CD14-positive monocyte (primary cell): ENCODE measurements around the gene OXCT1. TPM values are rescaled to one million over a fixed set of nuclear protein-coding genes. Genes with fewer than 3 reads are reported as not detected.

Experiments used
- DNase-seq, 3 donors: peaks; one replicate each; pipeline ENCODE4 v3.0.0-alpha.2; 2011 to 2022
- H2AFZ ChIP-seq: 2 replicates; pipeline ENCODE4 v1.6.0; 2012; ENCODE audit warnings: mild to moderate bottlenecking, low read depth, low read length, inconsistent platforms; ENCODE audit not compliant: insufficient read depth, poor library complexity, severe bottlenecking
- H3K27ac ChIP-seq, 2 donors: 1 replicate in 1 of 2; 2 replicates in 1 of 2; pipeline ENCODE4 v1.5.1; 2012 to 2013; ENCODE audit warnings: low read length in 2 of 2, control low read depth in 1 of 2, inconsistent platforms in 1 of 2, low read depth in 1 of 2, mild to moderate bottlenecking in 1 of 2
- H3K27me3 ChIP-seq, 2 donors: one replicate each; pipeline versions ENCODE4 v1.6.0 to v1.6.1; 2011 to 2013; ENCODE audit warnings: low read length in 2 of 2; ENCODE audit not compliant: control insufficient read depth in 2 of 2, insufficient read depth in 2 of 2
- H3K36me3 ChIP-seq, 2 donors: replicated peaks in 1 of 2; 1 replicate in 1 of 2; 2 replicates in 1 of 2; pipeline versions ENCODE4 v1.5.1 to v1.6.1; 2012 to 2013; ENCODE audit warnings: low read length in 2 of 2, control low read depth in 1 of 2, inconsistent platforms in 1 of 2, mild to moderate bottlenecking in 1 of 2; ENCODE audit not compliant: insufficient read depth in 2 of 2, control insufficient read depth in 1 of 2
- H3K4me1 ChIP-seq, 2 donors: 1 replicate in 1 of 2; 2 replicates in 1 of 2; pipeline versions ENCODE4 v1.5.1 to v1.6.1; 2012 to 2013; ENCODE audit warnings: low read length in 2 of 2, control low read depth in 1 of 2, inconsistent platforms in 1 of 2, mild to moderate bottlenecking in 1 of 2, moderate library complexity in 1 of 2; ENCODE audit not compliant: insufficient read depth in 2 of 2, control insufficient read depth in 1 of 2
- H3K4me2 ChIP-seq: replicated peaks from 2 replicates; pipeline ENCODE3; 2012; ENCODE audit warnings: low read length, moderate library complexity, mild to moderate bottlenecking; ENCODE audit not compliant: poor library complexity, severe bottlenecking; ENCODE audit errors: extremely low read depth
- H3K4me3 ChIP-seq, 3 experiments: fragments of 200-600 bp in 1 of 3; sonication (generic) in 1 of 3; replicated peaks in 1 of 3; 1 replicate in 2 of 3; 2 replicates in 1 of 3; pipeline ENCODE4 v1.5.1; 2011 to 2013; ENCODE audit warnings: low read length in 3 of 3, mild to moderate bottlenecking in 3 of 3, control low read depth in 2 of 3, low read depth in 2 of 3, inconsistent platforms in 1 of 3, moderate library complexity in 1 of 3
- H3K79me2 ChIP-seq: 2 replicates; pipeline ENCODE4 v1.6.0; 2012; ENCODE audit warnings: mild to moderate bottlenecking, control low read depth, inconsistent platforms, low read length, moderate library complexity; ENCODE audit not compliant: insufficient read depth
- H3K9ac ChIP-seq: 2 replicates; pipeline ENCODE4 v1.6.0; 2017; ENCODE audit warnings: low read length, mild to moderate bottlenecking; ENCODE audit not compliant: insufficient read depth, poor library complexity, severe bottlenecking
- H3K9me3 ChIP-seq, 2 donors: replicated peaks in 1 of 2; 1 replicate in 1 of 2; 2 replicates in 1 of 2; pipeline versions ENCODE4 v1.5.1 to v1.6.1; 2012 to 2013; ENCODE audit warnings: low read length in 2 of 2, control low read depth in 1 of 2; ENCODE audit not compliant: control insufficient read depth in 1 of 2, insufficient read depth in 1 of 2
- H4K20me1 ChIP-seq: 2 replicates; pipeline ENCODE4 v1.6.0; 2012; ENCODE audit warnings: mild to moderate bottlenecking, low read length, control low read depth, moderate library complexity; ENCODE audit not compliant: insufficient read depth
- H3K27ac Mint-ChIP-seq, 7 donors: one replicate each; pipeline ENCODE4 v1.8.0; 2020; ENCODE audit warnings: mild to moderate bottlenecking in 7 of 7, mixed read lengths in 7 of 7, moderate library complexity in 6 of 7, inconsistent platforms in 2 of 7
- H3K27me3 Mint-ChIP-seq, 3 donors: one replicate each; pipeline ENCODE4 v1.8.0; 2021 to 2022; ENCODE audit warnings: low read depth in 3 of 3, mild to moderate bottlenecking in 3 of 3, mixed read lengths in 3 of 3, moderate library complexity in 3 of 3, inconsistent platforms in 1 of 3
- H3K36me3 Mint-ChIP-seq, 2 donors: one replicate each; pipeline ENCODE4 v1.8.0; 2020; ENCODE audit warnings: mixed read lengths in 2 of 2, inconsistent platforms in 1 of 2, mild to moderate bottlenecking in 1 of 2
- H3K4me1 Mint-ChIP-seq: one replicate; pipeline ENCODE4 v1.8.0; 2020; ENCODE audit warnings: mild to moderate bottlenecking, mixed read lengths
- H3K4me3 Mint-ChIP-seq, 2 donors: one replicate each; pipeline ENCODE4 v1.8.0; 2020; ENCODE audit warnings: mild to moderate bottlenecking in 2 of 2, mixed read lengths in 2 of 2, moderate library complexity in 1 of 2
- H3K9me3 Mint-ChIP-seq, 7 donors: one replicate each; pipeline ENCODE4 v1.8.0; 2020 to 2022; ENCODE audit warnings: mixed read lengths in 7 of 7, mild to moderate bottlenecking in 6 of 7, moderate library complexity in 6 of 7, inconsistent platforms in 2 of 7
- WGBS: methylation state at CpG from one replicate; pipeline ENCODE4 v1.1.5; 2013; ENCODE audit warnings: missing lambda C conversion rate; ENCODE audit not compliant: insufficient coverage; 5-methylcytosine and 5-hydroxymethylcytosine counted together
- intact Hi-C, 2 donors: fragments of 100-400 bp; cut with micrococcal nuclease; formaldehyde crosslinking; loops; one replicate each; pipeline versions ENCODE4 v1.15.0 to v1.15.1; 2023
- polyA plus RNA-seq, 3 donors: library from polyadenylated mRNA; depleted of rRNA in 1 of 3; unstranded in 2 of 3; stranded (reverse) in 1 of 3; fragments of 300-500 nt in 2 of 3; fragments of >200 nt in 1 of 3; fragmentation: Illumina TruSeq in 2 of 3; gene quantifications; 1 replicate in 2 of 3; 2 replicates in 1 of 3; pipeline ENCODE4 v1.2.3, GENCODE V29; 2012 to 2021
- TF ChIP-seq, protein P1 (sequence below): fragments of 200-600 bp; IDR thresholded peaks from one replicate; pipeline ENCODE4 v1.8.0; 2022; ENCODE audit warnings: antibody characterized with exemption, mild to moderate bottlenecking

Gene OXCT1
- polyA plus RNA-seq, 3 donors = 1.3 to 3.4 (median 1.9) TPM

DNA sequence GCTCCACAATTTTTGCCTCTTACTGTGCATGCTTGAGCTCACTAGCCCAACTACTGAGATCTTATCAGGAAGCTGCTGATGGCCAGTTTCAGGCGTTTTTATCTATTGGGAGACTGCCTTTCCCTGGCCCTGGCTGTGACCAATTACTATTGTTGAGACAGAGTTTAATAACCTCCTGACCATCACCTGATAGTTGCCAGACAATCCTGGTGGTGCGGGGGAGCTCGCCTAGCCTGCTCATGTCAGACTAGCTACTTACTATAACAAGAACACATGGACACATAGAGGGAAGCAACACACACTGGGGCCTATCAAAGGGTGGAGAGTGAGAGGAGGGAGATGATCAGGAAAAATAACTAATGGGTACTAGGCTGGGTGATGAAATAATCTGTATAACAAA lies 13.0 kb upstream of the OXCT1 start:
- 80% methylated on average over 1 of the region's 3 CpGs for WGBS
- TF ChIP-seq, protein P1, sequence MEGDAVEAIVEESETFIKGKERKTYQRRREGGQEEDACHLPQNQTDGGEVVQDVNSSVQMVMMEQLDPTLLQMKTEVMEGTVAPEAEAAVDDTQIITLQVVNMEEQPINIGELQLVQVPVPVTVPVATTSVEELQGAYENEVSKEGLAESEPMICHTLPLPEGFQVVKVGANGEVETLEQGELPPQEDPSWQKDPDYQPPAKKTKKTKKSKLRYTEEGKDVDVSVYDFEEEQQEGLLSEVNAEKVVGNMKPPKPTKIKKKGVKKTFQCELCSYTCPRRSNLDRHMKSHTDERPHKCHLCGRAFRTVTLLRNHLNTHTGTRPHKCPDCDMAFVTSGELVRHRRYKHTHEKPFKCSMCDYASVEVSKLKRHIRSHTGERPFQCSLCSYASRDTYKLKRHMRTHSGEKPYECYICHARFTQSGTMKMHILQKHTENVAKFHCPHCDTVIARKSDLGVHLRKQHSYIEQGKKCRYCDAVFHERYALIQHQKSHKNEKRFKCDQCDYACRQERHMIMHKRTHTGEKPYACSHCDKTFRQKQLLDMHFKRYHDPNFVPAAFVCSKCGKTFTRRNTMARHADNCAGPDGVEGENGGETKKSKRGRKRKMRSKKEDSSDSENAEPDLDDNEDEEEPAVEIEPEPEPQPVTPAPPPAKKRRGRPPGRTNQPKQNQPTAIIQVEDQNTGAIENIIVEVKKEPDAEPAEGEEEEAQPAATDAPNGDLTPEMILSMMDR = no peak
- Histone ChIP-seq H3K9ac (no peak overlapping the region), H3K79me2 (no peaks in the 10 kb centered on the region), H2AFZ (no peak overlapping the region), H3K4me2 (no peak overlapping the region), H3K4me1 (no peaks in the 10 kb centered on the region), H3K27me3 (peaks cover 4 to 6% of the 10 kb centered on the region in 2 donors), H3K4me3 (no peak overlapping the region), H3K36me3 (no peaks in the 10 kb centered on the region), H3K9me3 (no peaks in the 10 kb centered on the region), H3K27ac (no peak overlapping the region), H4K20me1 (no peaks in the 10 kb centered on the region)
- Mint-ChIP-seq H3K27ac (no peak overlapping the region), H3K36me3 (no peaks in the 10 kb centered on the region), H3K4me1 (no peaks in the 10 kb centered on the region), H3K4me3 (no peak overlapping the region), H3K9me3 (no peaks in the 10 kb centered on the region), H3K27me3 (peaks cover 0 to 9% (median 6%) of the 10 kb centered on the region in 3 donors)
- intact Hi-C loops = no loop called here
- no peak for DNase-seq

DNA sequence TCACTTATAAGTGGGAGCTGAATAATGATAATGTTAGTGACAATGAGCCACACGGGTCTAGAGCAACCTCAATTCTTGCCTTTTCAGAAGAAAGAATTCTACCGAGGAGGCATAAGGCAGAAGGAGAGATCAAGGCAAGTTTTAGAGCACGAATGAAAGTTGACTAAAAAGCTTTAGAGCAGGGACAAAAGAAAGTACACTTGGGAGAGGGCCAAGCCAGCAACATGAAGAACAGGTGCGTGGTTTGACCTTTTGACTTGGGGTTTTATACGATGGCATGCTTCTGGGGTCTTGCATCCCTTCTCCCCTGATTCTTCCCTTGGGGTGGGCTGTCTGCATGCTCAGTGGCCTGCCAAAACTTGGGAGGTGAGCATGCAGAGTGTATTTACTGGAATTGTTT lies 12.5 kb upstream of the OXCT1 start:
- no peak overlapping the region for H2AFZ ChIP-seq

More for the DNA sequence above, 12.5 kb upstream of the OXCT1 start:
- H3K79me2 ChIP-seq = no peaks in the 10 kb centered on the region
- Mint-ChIP-seq H3K27ac (no peak overlapping the region), H3K4me1 (no peaks in the 10 kb centered on the region), H3K27me3 (peaks cover 0 to 7% (median 3%) of the 10 kb centered on the region in 3 donors), H3K4me3 (no peak overlapping the region), H3K9me3 (no peaks in the 10 kb centered on the region), H3K36me3 (no peaks in the 10 kb centered on the region)
- no peaks in the 10 kb centered on the region for H4K20me1 ChIP-seq
- no peak for DNase-seq
- 94% methylated on average over 5 of the region's 5 CpGs for WGBS
- H3K4me3 ChIP-seq = no peak overlapping the region
- H3K4me1 ChIP-seq = no peaks in the 10 kb centered on the region
- no peak overlapping the region for H3K9ac ChIP-seq
- H3K27ac ChIP-seq = no peak overlapping the region
- TF ChIP-seq, protein P1 = no peak
- H3K27me3 ChIP-seq = peaks cover 0 to 1% of the 10 kb centered on the region in 2 donors
- no peaks in the 10 kb centered on the region for H3K36me3 ChIP-seq
- intact Hi-C loops = no loop called here
- H3K4me2 ChIP-seq = no peak overlapping the region
- H3K9me3 ChIP-seq = no peaks in the 10 kb centered on the region
